ENCODE data around the gene HCN2.

GRCh38 chr19:547117-547516, 42.6 kb upstream of the HCN2 start:
- TF ChIP-seq CTCF (IDR thresholded peaks at IDR 0.05) (no peak), POLR2A (IDR thresholded peaks at IDR 0.05) (no peak)
